Heart left ventricle (tissue), 13 donors: ENCODE data around the gene CES2.

ENCODE experiments used
- POLR2A ChIP-seq, 2 donors: fragments of 450-650 bp; IDR thresholded peaks; one replicate each; pipeline ENCODE4 v1.6.1; 2017; ENCODE audit warnings: antibody characterized with exemption in 2 of 2, mild to moderate bottlenecking in 2 of 2, moderate library complexity in 2 of 2
- TF ChIP-seq, protein P1 (sequence below), 12 donors: fragments of 200-600 bp; sonication (generic) in 4 of 12; IDR thresholded peaks; one replicate each; pipeline versions ENCODE4 v1.5.0 to v1.8.0; 2018 to 2022; ENCODE audit warnings: antibody characterized with exemption in 12 of 12, mild to moderate bottlenecking in 5 of 12
- donor health status: ischemic (EF 13 %, LVEDD 7.1; RV severe dilation, severe dysfunction).
- donor health status: DM: no; HTN: yes; CAD: no.
- donor health status: DM: no; HTN: no; CAD: no.
- donor health status: ischemic (EF 25% LVEDD 6.9; RV normal size, moderate dysfunction).
- donor health status: ischemic (EF 25% LVEDD 5.7; RV mildly dilated, moderate dysfunction).
- donor health status: ischemic (EF 35%, LVEDD 5.7; RV mildly dilated, moderate dysfunction).
- donor health status: nonischemic (EF 11% LVEDD 7.7; RV severe dilation, severe dysfunction).
- donor health status: DM: yes; HTN: yes; CAD: no.
- donor health status: PGD.
- donor health status: ischemic (EF 29% LVEDD 5.4; RV normal size, mild dysfunction).
- donor health status: nonischemic (EF 23%, LVEDD 6.1; RV moderate dilation, normal function).

DNA sequence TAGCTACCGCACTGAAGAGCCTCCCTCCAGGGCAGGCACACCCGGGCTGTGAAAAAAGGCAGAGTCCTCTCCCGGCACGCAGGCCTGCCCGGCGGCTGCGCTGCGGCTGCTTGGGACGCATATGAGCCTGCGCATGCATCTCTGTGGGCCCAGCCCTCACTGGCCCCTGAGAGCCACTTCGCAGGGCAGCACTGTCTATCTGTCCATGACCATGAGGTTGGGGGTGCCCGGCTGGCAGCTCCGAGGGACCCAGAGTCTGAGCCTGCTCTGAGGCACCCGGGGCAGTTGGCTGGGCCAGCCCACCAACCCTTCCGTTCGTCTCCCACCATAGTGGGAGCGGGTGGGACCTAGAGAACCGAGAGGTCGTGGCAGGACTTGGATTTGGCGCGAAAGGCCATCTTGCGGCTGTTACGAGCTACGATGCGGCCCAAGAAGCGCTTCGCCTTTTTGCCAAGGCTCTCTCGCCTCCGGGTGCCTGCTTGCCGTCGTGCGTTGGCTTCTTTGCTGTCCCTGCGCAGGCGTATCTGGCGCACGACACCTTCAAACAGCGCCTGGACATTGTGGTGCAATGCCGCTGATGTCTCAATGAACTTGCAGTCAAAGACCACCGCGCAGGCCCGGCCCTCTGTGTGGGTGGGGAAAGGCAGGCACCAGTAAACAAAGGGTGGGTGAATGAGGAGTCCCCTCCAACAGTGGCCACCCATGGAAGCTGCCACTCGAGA, 13.4 kb upstream of the CES2 start:
- TF ChIP-seq, protein P1, sequence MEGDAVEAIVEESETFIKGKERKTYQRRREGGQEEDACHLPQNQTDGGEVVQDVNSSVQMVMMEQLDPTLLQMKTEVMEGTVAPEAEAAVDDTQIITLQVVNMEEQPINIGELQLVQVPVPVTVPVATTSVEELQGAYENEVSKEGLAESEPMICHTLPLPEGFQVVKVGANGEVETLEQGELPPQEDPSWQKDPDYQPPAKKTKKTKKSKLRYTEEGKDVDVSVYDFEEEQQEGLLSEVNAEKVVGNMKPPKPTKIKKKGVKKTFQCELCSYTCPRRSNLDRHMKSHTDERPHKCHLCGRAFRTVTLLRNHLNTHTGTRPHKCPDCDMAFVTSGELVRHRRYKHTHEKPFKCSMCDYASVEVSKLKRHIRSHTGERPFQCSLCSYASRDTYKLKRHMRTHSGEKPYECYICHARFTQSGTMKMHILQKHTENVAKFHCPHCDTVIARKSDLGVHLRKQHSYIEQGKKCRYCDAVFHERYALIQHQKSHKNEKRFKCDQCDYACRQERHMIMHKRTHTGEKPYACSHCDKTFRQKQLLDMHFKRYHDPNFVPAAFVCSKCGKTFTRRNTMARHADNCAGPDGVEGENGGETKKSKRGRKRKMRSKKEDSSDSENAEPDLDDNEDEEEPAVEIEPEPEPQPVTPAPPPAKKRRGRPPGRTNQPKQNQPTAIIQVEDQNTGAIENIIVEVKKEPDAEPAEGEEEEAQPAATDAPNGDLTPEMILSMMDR (IDR thresholded peaks at IDR 0.05): no peak
- TF ChIP-seq POLR2A (IDR thresholded peaks at IDR 0.05): no peak
